Bladder microvascular endothelial cell (primary cell): ENCODE measurements around the gene F12. TPM values are rescaled to one million over a fixed set of nuclear protein-coding genes. Genes with fewer than 3 reads are reported as not detected.

Experiments used
- total RNA-seq: library from RNA; depleted of rRNA; stranded (reverse); fragments of >200 nt; gene quantifications from 2 replicates; pipeline ENCODE4 v1.2.3, GENCODE V29; 2014

Gene F12
- total RNA-seq = 0.69 and 1.3 TPM in 2 replicates

GRCh38 chr5:177409043-177409801 is at the start of gene F12:
F12 (minus strand) TSS chr5:177409564; CDS start chr5:177409527, 37 bp downstream.

GRCh38 chr5:177446200-177447065 is 37.1 kb upstream of the F12 start, which contains the start of gene PRR7:
PRR7 (plus strand) TSS chr5:177446814; CDS start chr5:177455068, 8,254 bp downstream.

GRCh38 chr5:177426566-177427210 is 17.3 kb upstream of the F12 start, which contains the start of gene GRK6:
GRK6 (plus strand) TSS chr5:177426676; CDS start chr5:177426846, 170 bp downstream.

GRCh38 chr5:177399997-177400868 is 9.1 kb downstream of the F12 start, which contains the start of gene PFN3:
PFN3 (minus strand) TSS chr5:177400661; CDS start chr5:177400576, 85 bp downstream.

GRCh38 chr5:177384134-177384533 is 25.2 kb downstream of the F12 start, which contains the start of gene SLC34A1:
SLC34A1 (plus strand) TSS chr5:177384434; CDS start chr5:177385742, 1,308 bp downstream.

GRCh38 chr5:177357459-177358351 is 51.7 kb downstream of the F12 start, which contains the start of gene RGS14:
RGS14 (plus strand) TSS chr5:177357924; CDS start chr5:177358025, 101 bp downstream.

Other genes starting within 250 kb of the F12 start
- gene RAB24, start 105.8 kb downstream of the F12 start, total RNA-seq = 15.7 and 16.1 TPM in 2 replicates
- gene PRELID1, start 105.8 kb downstream of the F12 start, total RNA-seq = 104 and 118 TPM in 2 replicates
- 18.1 and 26.1 TPM in 2 replicates for gene MXD3, start 97.7 kb downstream of the F12 start, total RNA-seq
- 332 and 421 TPM in 2 replicates for gene LMAN2, start 57.9 kb downstream of the F12 start, total RNA-seq
- gene RGS14, start 51.6 kb downstream of the F12 start, total RNA-seq = 2.0 and 6.0 TPM in 2 replicates
- gene SLC34A1, start 25.1 kb downstream of the F12 start, total RNA-seq = not detected in 2 replicates
- not detected in 2 replicates for gene PFN3, start 8.9 kb downstream of the F12 start, total RNA-seq
- 21.2 and 30.5 TPM in 2 replicates for gene GRK6, start 17.1 kb upstream of the F12 start, total RNA-seq
- 1.6 TPM in 2 replicates for gene PRR7, start 37.2 kb upstream of the F12 start, total RNA-seq
- gene DBN1, start 64.1 kb upstream of the F12 start, total RNA-seq = 98.1 and 207 TPM in 2 replicates
- 34.5 and 79.9 TPM in 2 replicates for gene PDLIM7, start 88.0 kb upstream of the F12 start, total RNA-seq
- gene DOK3, start 100.3 kb upstream of the F12 start, total RNA-seq = 3.4 and 4.5 TPM in 2 replicates
- 86.0 and 127 TPM in 2 replicates for gene DDX41, start 107.4 kb upstream of the F12 start, total RNA-seq
- gene FAM193B, start 145.0 kb upstream of the F12 start, total RNA-seq = 12.6 and 25.1 TPM in 2 replicates
- gene TMED9, start 182.6 kb upstream of the F12 start, total RNA-seq = 128 and 228 TPM in 2 replicates
- gene B4GALT7, start 190.6 kb upstream of the F12 start, total RNA-seq = 18.1 and 29.5 TPM in 2 replicates